H1 (cell line): ENCODE results near the gene GXYLT2. TPM values are rescaled to one million over a fixed set of nuclear protein-coding genes. Genes with fewer than 3 reads are reported as not detected.

Source experiments
- CTCF ChIA-PET: fragments of 300-600 bp; sonication (Branson Sonifier 250); formaldehyde crosslinking; loops from one replicate; lab custom pipeline; 2021; ENCODE audit not compliant: partially characterized antibody; lab: Charles Lee
- POLR2A ChIA-PET: fragments of 300-600 bp; sonication (Branson Sonifier 250); formaldehyde crosslinking; loops from one replicate; lab custom pipeline; 2021; ENCODE audit warnings: inconsistent platforms; ENCODE audit not compliant: partially characterized antibody; lab: Charles Lee
- DNase-seq, 2 experiments: peaks; one replicate each; pipeline versions ENCODE4 v3.0.0 to v3.0.0-alpha.2; 2010 to 2022; ENCODE audit warnings: low spot score in 2 of 2, low read depth in 1 of 2, mixed read lengths in 1 of 2
- FAIRE-seq: peaks from 2 replicates; lab custom pipeline; 2011; peaks lifted over from hg19 to GRCh38; lab: Jason Lieb, UNC
- H2AFZ ChIP-seq: 2 replicates; pipeline ENCODE4 v1.8.1; 2012; ENCODE audit warnings: low read length, inconsistent platforms
- H2AK5ac ChIP-seq: 2 replicates; pipeline ENCODE4 v1.6.1; 2013; ENCODE audit warnings: low read depth, low read length
- H2BK120ac ChIP-seq: replicated peaks from 2 replicates; pipeline ENCODE3; 2013; ENCODE audit warnings: low read depth, low read length, inconsistent platforms
- H2BK12ac ChIP-seq: 2 replicates; pipeline ENCODE4 v1.6.1; 2013; ENCODE audit warnings: low read depth, low read length
- H2BK15ac ChIP-seq: 2 replicates; pipeline ENCODE4 v1.6.1; 2013; ENCODE audit warnings: low read length
- H2BK20ac ChIP-seq: 2 replicates; pipeline ENCODE4 v1.6.1; 2013; ENCODE audit warnings: low read length
- H2BK5ac ChIP-seq: 2 replicates; pipeline ENCODE4 v1.6.1; 2013; ENCODE audit warnings: low read depth, low read length
- H3K14ac ChIP-seq: 2 replicates; pipeline ENCODE4 v1.6.1; 2013; ENCODE audit warnings: inconsistent platforms; ENCODE audit not compliant: insufficient read length
- H3K18ac ChIP-seq: 2 replicates; pipeline ENCODE4 v1.6.1; 2013; ENCODE audit warnings: low read length; ENCODE audit errors: extremely low read depth
- H3K23ac ChIP-seq: 2 replicates; pipeline ENCODE4 v1.6.1; 2013; ENCODE audit warnings: inconsistent platforms; ENCODE audit not compliant: insufficient read length
- H3K23me2 ChIP-seq: 2 replicates; pipeline ENCODE4 v1.6.1; 2013; ENCODE audit warnings: low read depth, low read length
- H3K27ac ChIP-seq: 2 replicates; pipeline ENCODE4 v1.6.1; 2011; ENCODE audit warnings: low read depth, low read length, inconsistent platforms
- H3K27me3 ChIP-seq, 4 experiments: replicated peaks in 1 of 4; 1 replicate in 1 of 4; 2 replicates in 3 of 4; pipeline versions ENCODE4 v1.6.1 to v1.8.1; 2011 to 2013; ENCODE audit warnings: low read length in 3 of 4, mild to moderate bottlenecking in 3 of 4, inconsistent platforms in 2 of 4, mixed read lengths in 2 of 4, moderate library complexity in 1 of 4; ENCODE audit not compliant: control insufficient read depth in 3 of 4, insufficient read depth in 3 of 4; ENCODE audit errors: extremely low read depth in 1 of 4
- H3K36me3 ChIP-seq, 4 experiments: 2 replicates each; pipeline versions ENCODE4 v1.6.1 to v1.8.1; 2011 to 2013; ENCODE audit warnings: mild to moderate bottlenecking in 4 of 4, low read length in 3 of 4, moderate library complexity in 2 of 4, control low read depth in 1 of 4, inconsistent platforms in 1 of 4; ENCODE audit not compliant: insufficient read depth in 4 of 4, control insufficient read depth in 2 of 4
- H3K4ac ChIP-seq: replicated peaks from 2 replicates; pipeline ENCODE3; 2013; ENCODE audit warnings: low read length, low read depth, mixed read lengths, inconsistent platforms; ENCODE audit not compliant: insufficient read length
- H3K4me1 ChIP-seq, 4 experiments: replicated peaks in 1 of 4; 1 replicate in 1 of 4; 2 replicates in 3 of 4; pipeline versions ENCODE4 v1.6.1 to v1.8.1; 2011 to 2013; ENCODE audit warnings: low read length in 3 of 4, inconsistent platforms in 2 of 4, mixed read lengths in 1 of 4; ENCODE audit not compliant: insufficient read depth in 4 of 4, control insufficient read depth in 3 of 4
- H3K4me2 ChIP-seq, 2 experiments: 2 replicates each; pipeline versions ENCODE4 v1.6.1 to v1.8.1; 2011 to 2013; ENCODE audit warnings: low read depth in 2 of 2, low read length in 2 of 2, control low read depth in 1 of 2, inconsistent platforms in 1 of 2, mild to moderate bottlenecking in 1 of 2; ENCODE audit not compliant: insufficient read depth in 1 of 2
- H3K4me3 ChIP-seq, 4 experiments: fragments of 200-600, 300-600 bp in 1 of 4; sonication (generic), shearing (Covaris generic), sonication (Bioruptor Twin) in 1 of 4; 2 replicates each; pipeline versions ENCODE4 v1.5.1 to v1.8.1; 2011 to 2016; ENCODE audit warnings: low read length in 4 of 4, low read depth in 3 of 4, control low read depth in 2 of 4, inconsistent platforms in 2 of 4, mild to moderate bottlenecking in 2 of 4, mixed read lengths in 1 of 4, moderate library complexity in 1 of 4; ENCODE audit not compliant: insufficient read depth in 2 of 4; ENCODE audit errors: extremely low read depth in 1 of 4
- H3K56ac ChIP-seq: replicated peaks from 2 replicates; pipeline ENCODE3; 2013; ENCODE audit warnings: low read depth, mild to moderate bottlenecking, mixed read lengths, low read length, inconsistent platforms; ENCODE audit not compliant: insufficient read length
- H3K79me1 ChIP-seq: 2 replicates; pipeline ENCODE4 v1.6.1; 2013; ENCODE audit warnings: low read depth, low read length, control low read depth
- H3K79me2 ChIP-seq, 2 experiments: 2 replicates each; pipeline versions ENCODE4 v1.6.1 to v1.8.1; 2012 to 2013; ENCODE audit warnings: low read length in 2 of 2, mild to moderate bottlenecking in 2 of 2, inconsistent platforms in 1 of 2; ENCODE audit not compliant: insufficient read depth in 2 of 2, control insufficient read depth in 1 of 2
- H3K9ac ChIP-seq, 4 experiments: replicated peaks in 1 of 4; 1 replicate in 1 of 4; 2 replicates in 3 of 4; pipeline versions ENCODE4 v1.6.1 to v1.8.1; 2011 to 2013; ENCODE audit warnings: low read depth in 3 of 4, low read length in 3 of 4, control low read depth in 2 of 4, mild to moderate bottlenecking in 2 of 4, moderate library complexity in 2 of 4, inconsistent platforms in 1 of 4; ENCODE audit errors: extremely low read depth in 1 of 4
- H3K9me3 ChIP-seq, 2 experiments: 2 replicates each; pipeline versions ENCODE4 v1.6.1 to v1.8.1; 2012 to 2013; ENCODE audit warnings: mild to moderate bottlenecking in 2 of 2, moderate library complexity in 2 of 2, control low read depth in 1 of 2, inconsistent platforms in 1 of 2, low read depth in 1 of 2, low read length in 1 of 2, mixed read lengths in 1 of 2; ENCODE audit not compliant: insufficient read depth in 2 of 2
- H4K20me1 ChIP-seq, 2 experiments: replicated peaks in 1 of 2; 2 replicates each; pipeline versions ENCODE3 to v1.8.1; 2011 to 2013; ENCODE audit warnings: inconsistent platforms in 2 of 2, low read length in 2 of 2, mild to moderate bottlenecking in 1 of 2; ENCODE audit not compliant: insufficient read depth in 2 of 2, control insufficient read depth in 1 of 2
- H4K5ac ChIP-seq: 2 replicates; pipeline ENCODE4 v1.6.1; 2013; ENCODE audit warnings: low read length, low read depth, mixed read lengths, inconsistent platforms; ENCODE audit not compliant: insufficient read length
- H4K8ac ChIP-seq: 2 replicates; pipeline ENCODE4 v1.8.0; 2013; ENCODE audit warnings: mild to moderate bottlenecking, moderate library complexity, low read length, inconsistent platforms; ENCODE audit not compliant: insufficient read depth; ENCODE audit errors: extremely low read depth
- H4K91ac ChIP-seq: replicated peaks from 2 replicates; pipeline ENCODE3; 2013; ENCODE audit warnings: low read length, mixed read lengths, inconsistent platforms; ENCODE audit not compliant: insufficient read length
- BCL11A ChIP-seq, 2 experiments: IDR thresholded peaks; one replicate each; pipeline ENCODE4 v1.6.1; 2011; ENCODE audit warnings: low read depth in 2 of 2, low read length in 2 of 2, mild to moderate bottlenecking in 2 of 2
- WGBS, 2 experiments: shearing (Covaris generic) in 1 of 2; methylation state at CpG; one replicate each; pipeline versions ENCODE4 v1.1.6 to v1.1.7; 2013 to 2015; ENCODE audit warnings: low lambda C conversion rate in 2 of 2, mixed read lengths in 2 of 2, inconsistent platforms in 1 of 2, low coverage in 1 of 2, missing lambda C conversion rate in 1 of 2; ENCODE audit not compliant: insufficient replicate concordance in 2 of 2, insufficient coverage in 1 of 2, insufficient read length in 1 of 2; ENCODE audit errors: extremely low coverage in 1 of 2, missing lambda C conversion rate in 1 of 2; 5-methylcytosine and 5-hydroxymethylcytosine counted together
- polyA plus RNA-seq, 7 experiments: library from polyadenylated mRNA; depleted of rRNA in 3 of 7; stranded (reverse) in 5 of 7; unstranded in 2 of 7; fragments of >200 nt in 5 of 7; fragments of 200-250 nt in 2 of 7; gene quantifications; 1 replicate in 5 of 7; 2 replicates in 1 of 7; 4 replicates in 1 of 7; pipeline versions ENCODE4 v1.2.1 to v1.2.3, GENCODE V29; 2011 to 2013; ENCODE audit warnings: missing spikeins in 2 of 7, mixed read lengths in 2 of 7
- total RNA-seq: library from RNA; stranded (reverse); fragmentation: NEBNext Ultra II Directional; extraction: Animal tissue kit (Norgen Biotek cat#: 25700); gene quantifications from 2 replicates; pipeline ENCODE4 v1.2.1, GENCODE V29; 2021

The GXYLT2 gene
- total and polyA plus RNA-seq, 2 of the 8 experiments (the other 6 are each of a cell fraction or from before 2014, with no cell fraction given), result 1.8 to 5.6 TPM

DNA sequence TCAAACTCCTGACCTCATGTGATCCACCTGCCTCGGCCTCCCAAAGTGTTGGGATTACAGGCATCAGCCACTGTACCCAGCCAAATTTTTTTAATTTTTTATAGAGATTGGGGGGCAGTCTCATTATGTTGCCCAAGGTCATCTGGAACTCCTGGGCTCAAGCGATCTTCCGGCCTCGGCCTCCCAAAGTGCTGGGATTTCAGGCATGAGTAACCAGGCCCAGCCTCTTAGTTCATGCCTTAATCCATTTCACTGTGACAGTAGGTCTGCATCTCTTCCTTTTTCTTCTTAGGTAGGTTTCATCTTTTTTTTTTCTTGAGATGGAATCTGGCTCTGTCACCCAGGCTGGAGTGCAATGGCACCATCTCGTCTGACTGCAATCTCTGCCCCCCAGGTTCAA lies 71.5 kb downstream of the GXYLT2 start:
- no peaks in the 10 kb centered on the region for H3K36me3 ChIP-seq
- no peak overlapping the region for H3K4me3 ChIP-seq
- CTCF ChIA-PET, result interaction anchor here (0.7 kb wide), 1 partner anchor 34 kb away, joined by 3 read pairs; no protein-coding TSS in a partner anchor
- H3K14ac ChIP-seq, result no peak overlapping the region
- WGBS, 2 experiments, result 87% methylated on average over 5 of the region's 5 CpGs; no CpG with 5 or more reads in 1 of the 2 experiments
- DNase-seq (no peak), FAIRE-seq (no peak)
- no peaks in the 10 kb centered on the region; the same call in 1 of the 2 replicates for H3K23me2 ChIP-seq
- no peak overlapping the region for H3K56ac ChIP-seq
- H3K79me1 ChIP-seq, result no peaks in the 10 kb centered on the region
- no peak for TF ChIP-seq BCL11A (IDR thresholded peaks at IDR 0.05; ENCODE audit: low read depth in 2 of 2, low read length in 2 of 2)
- no peaks in the 10 kb centered on the region for H3K9me3 ChIP-seq
- no peak overlapping the region for H2BK20ac ChIP-seq
- no peak overlapping the region for H3K27ac ChIP-seq
- H3K4me2 ChIP-seq, result no peak overlapping the region
- H3K4me1 ChIP-seq, result peaks cover 0 to 4% (median 2%) of the 10 kb centered on the region in 4 experiments; a peak in 2 of 7 replicates
- no peak overlapping the region for H2BK12ac ChIP-seq
- no peaks in the 10 kb centered on the region for H3K79me2 ChIP-seq
- no peaks in the 10 kb centered on the region for H4K20me1 ChIP-seq
- H3K4ac ChIP-seq, result no peak overlapping the region
- H4K5ac ChIP-seq, result no peak overlapping the region
- H3K27me3 ChIP-seq, result no peaks in the 10 kb centered on the region
- no peak overlapping the region for H3K18ac ChIP-seq
- no peak overlapping the region for H2BK5ac ChIP-seq
- H4K8ac ChIP-seq, result no peak overlapping the region
- POLR2A ChIA-PET, result no interaction called here
- no peak overlapping the region for H3K23ac ChIP-seq
- H2BK120ac ChIP-seq, result no peak overlapping the region
- H2AFZ ChIP-seq, result no peak overlapping the region
- H3K9ac ChIP-seq, result no peak overlapping the region
- H2BK15ac ChIP-seq, result no peak overlapping the region
- no peak overlapping the region for H2AK5ac ChIP-seq
- no peak overlapping the region for H4K91ac ChIP-seq
